ENCODE data around the gene KLC1.

The KLC1 gene

DNA sequence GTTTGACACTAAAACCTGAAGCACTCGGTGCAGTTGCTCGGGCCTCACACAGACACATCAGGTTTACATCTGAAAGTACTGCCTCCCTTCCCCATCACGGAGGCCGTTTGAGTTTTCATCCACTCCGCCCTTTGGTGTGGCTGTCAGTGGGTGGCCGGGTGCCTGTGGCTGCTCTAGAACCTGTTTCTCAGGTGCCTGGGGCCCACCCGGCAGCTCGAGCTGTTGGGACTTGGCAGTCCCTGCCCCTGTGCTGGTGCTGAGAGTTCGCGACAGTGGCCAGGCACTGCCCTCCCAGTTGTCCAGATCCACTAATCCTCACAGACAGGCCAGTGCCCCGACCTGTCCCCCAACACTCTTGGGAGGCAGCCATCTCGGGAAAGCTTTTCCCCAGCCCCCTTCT, 63.9 kb downstream of the KLC1 start:
- no peak for DNase-seq

DNA sequence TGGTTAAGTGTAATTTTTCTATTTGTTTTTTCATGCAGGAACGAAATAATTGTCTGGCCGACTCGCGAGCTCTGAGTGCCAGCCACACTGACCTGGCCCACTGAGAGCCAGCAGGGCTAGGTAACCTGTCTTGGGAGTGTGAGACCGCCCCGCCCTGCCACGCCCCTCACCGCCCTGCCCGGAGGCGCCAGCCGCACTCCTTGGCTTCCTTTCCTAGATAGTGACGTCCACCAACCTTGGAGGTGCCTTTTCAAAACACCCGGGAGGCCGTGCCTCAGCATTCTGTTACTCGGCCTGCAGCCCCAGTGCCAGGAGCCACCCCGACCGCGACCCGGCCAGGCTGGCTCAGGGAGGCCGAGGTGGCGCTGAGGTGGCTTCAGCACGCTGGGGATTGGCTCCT, 64.5 kb downstream of the KLC1 start:
- DNase-seq, result no peak

- no peak for DNase-seq
These were observed 65.6 kb downstream of the KLC1 start for GRCh38 chr14:103694572-103695026.

- DNase-seq, result no peak
These were observed 66.5 kb downstream of the KLC1 start for GRCh38 chr14:103695296-103696069.

GRCh38 chr14:103696070-103696402, 67.0 kb downstream of the KLC1 start:
- DNase-seq, result no peak

- DNase-seq, result no peak
These were observed 67.6 kb downstream of the KLC1 start for GRCh38 chr14:103696466-103697071.

DNA sequence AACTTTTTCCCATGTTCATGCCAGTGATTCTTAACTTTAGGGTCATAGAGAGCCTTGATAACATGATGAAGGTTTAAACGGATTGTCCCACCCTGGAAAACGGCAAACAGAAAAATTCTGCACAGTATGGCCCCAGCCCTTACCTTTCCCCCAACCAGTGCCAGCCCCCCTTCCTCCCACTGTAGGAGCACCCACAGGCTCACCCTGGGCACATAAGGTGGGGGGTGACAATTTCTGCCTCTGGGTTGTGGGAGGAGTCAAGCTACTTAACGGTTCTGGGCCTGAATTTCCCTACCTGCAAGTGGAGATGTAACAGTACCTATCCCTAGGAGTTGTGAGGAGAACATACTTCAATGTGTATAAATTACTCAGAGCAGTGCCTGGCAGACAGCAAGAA, 68.2 kb downstream of the KLC1 start:
- no peak for DNase-seq

DNA sequence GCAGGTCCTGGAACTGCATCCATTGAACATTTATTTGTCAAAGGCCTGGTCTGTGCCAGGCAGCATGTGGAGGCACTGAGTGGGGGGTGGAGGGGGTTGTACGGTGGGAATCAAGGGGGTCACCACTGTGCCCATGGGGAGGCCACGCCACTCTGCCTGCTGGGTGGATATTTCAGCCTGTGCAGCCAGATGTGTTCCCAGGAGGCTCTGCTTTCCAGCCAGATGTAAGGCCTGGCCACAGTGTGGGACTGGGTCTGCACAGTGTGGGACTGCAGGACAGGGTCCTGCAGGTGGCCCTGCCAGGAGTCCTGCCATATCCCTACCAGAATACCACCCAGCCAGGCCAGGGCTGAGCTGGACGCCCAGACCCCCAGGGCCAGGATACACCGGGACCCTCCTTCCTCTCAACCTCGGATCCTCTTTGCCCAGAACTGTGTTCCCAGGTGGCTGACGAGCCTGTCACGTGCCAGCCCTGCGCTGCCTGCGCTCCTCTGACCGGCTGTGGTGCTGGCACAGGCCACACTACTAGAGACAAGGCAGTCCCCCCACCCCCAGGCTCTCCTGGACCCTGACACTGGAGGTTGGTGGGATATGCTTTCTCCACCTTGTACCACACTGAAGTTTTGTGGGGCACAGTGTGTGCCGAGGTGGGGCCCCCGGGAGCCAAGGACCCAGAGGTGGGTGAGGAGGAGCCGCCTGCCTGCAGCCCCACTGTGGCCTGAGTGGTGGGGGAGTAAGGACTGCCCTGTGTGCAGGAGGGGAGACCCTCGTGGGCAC, 68.8 kb downstream of the KLC1 start:
- no peak for DNase-seq

DNA sequence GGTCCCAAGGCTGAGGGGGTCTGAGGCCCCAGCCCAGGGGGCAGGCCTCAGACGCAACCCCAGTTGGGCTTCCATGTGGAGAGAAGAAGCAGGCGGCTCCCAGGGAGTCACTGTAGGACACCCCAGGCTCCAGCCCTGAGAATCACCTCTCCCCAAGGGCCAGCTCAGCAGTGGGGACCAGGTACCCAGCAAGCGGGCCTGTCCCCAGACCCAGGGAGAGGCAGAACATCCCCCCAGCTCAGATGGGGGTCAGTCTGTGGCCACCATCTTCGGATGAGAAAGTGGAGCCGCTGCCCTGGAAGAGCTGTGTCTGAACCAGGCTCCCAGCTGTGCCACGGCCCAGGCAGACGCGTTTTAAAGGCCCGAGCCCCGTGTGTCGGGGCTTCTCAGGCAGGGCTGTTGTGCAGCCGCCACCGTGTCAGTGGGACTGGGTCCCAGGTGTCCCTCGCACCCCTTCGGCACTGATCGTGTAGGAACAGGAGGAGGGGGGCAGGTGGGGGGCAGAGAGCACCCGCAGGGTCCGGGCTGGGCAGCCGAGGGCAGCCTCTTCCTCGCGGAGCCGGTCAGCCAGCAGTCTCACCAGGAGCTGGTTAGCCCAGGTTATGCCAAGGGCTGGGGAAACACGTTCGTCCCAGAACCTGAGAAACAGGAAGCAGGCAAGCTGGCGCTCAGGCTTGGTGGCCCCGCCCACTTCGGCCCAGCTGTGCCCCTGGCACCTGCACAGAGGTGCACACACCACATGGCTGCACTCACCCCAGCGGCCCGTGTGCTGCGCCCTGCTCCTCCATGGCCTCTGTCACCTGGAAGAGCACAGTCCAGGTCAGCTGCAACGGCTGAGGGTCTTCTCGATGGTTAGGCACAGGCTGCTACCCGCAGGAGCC, 69.6 kb downstream of the KLC1 start:
- DNase-seq, result no peak

- no peak for DNase-seq
These were observed 70.2 kb downstream of the KLC1 start for GRCh38 chr14:103699261-103699661.

DNA sequence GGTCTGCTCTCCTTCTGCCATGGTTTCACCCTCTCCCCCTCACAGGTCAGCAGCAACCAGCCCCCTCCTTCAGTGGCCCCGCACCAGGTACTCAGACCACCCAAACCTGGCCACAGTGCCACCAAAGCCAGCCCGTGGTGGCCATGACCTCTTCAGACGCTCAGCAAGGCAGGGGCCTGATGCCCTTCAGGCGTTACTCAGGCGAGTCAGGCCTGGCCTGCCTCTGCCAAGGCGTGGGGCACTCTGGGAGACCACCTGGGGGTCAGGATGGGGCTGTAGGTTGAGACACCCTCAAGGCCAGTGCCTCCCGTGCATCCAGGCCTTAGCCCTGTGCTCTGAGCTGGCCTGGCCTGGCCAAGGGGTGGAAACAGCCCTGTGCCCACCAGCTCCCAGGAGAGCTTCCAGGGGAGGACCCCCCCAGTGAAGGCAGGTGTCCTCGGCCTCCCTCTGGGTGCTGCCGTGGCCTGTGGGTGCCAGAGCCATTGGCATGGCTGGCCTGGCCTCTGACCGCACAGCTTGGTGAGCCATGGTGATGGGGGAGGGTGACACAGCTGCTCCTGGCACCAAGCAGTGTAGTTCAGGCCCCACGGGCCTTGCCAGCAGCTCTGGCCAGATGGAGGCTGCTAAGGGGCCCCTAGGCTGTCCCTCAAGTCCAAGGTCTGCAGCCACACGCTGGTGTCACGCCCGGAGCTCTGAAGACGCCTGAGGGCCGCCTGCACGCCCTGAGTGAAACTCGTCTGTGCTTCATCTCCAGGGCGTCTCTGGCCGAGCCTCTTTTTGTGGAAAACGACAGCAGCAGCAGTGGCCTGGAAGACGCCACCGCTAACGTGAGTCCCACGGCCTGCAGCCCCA, 71.1 kb downstream of the KLC1 start:
- no peak for DNase-seq

- DNase-seq, result no peak
These were observed 71.9 kb downstream of the KLC1 start for GRCh38 chr14:103700753-103701490.

- DNase-seq, result no peak
These were observed 73.1 kb downstream of the KLC1 start for GRCh38 chr14:103702095-103702494.

GRCh38 chr14:103702497-103703432, 73.8 kb downstream of the KLC1 start:
- no peak for DNase-seq

DNA sequence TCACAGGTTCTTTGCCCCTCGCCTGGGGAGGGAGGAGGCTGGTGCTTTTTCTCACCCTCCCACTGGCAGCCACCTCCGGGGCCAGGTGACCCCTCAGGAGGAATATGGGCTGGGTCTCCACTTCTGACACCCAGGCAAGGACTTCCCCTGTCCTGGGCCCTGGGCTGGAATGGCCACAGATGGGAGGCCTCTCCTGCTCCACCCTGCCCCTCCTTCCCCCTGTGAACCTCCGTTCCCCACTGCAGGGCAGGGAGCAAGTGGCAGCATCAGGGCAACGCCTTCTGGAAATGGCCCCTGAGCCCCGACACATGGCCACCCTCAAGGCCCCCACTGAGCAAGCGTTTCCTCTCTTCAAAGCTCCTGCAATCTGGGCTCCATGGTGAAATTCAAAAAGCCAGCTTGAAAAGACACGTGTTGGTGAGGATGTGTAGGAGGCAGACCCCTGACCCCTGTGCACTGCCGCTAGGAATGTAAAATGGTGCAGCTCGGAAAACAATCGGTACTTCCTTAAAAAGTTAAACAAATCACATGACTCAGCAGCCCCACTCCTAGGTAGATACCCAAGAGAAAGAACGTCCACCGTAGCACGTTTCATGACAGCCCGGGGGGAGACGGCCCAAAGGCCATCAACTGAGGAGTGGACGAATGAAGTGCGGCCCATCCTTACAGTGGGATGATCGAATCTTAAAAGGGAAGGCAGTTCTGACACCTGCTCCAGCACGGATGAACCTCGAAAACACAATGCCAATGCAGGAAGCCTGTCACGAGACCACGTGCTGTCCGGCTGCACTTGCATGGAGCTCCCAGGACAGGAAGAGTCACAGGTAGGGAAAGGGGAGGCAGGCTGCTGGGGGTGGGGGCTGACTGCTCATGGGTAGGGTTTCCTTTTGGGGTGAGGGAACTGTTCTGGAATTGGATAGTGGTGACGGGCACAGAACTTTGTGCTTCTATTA, 74.7 kb downstream of the KLC1 start:
- no peak for DNase-seq

DNA sequence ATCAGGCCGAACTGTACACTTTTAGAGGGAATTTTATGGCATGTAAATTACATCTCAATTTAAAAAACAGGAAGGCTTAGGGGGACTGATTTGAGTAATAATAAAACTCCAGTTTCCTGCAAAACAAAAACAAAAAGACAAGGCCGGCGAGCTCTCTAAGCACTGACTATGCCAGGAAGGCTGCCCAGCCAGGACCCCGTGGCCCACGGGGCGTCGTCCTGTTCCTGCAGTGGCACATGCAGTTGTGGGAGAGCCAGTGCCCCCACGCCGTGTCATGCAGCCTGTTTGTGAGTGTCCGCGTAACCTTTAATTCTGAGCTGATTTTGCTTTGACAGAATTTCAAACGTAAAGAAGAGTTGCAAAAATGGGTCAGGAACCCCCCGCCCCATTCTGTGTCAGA, 75.7 kb downstream of the KLC1 start:
- DNase-seq, result no peak

DNA sequence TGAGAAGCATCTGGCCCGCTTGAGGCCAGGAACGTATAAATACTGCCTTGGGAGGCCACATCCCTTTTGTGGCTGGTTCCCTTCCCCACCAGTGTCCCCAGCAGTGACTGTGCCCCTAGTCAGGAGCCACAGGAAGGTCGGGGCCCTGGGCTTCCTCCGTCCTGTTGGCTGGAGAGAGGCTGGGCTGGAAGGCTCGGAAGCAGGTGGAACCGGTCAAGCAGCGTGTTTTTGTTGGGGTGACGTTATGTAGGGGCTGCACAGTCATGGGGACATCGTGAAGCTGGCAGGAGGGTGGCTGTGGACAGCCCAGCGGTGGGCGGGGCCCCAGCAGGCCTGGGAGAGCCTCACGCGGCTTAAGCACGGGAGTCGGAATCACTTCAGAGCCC, 76.1 kb downstream of the KLC1 start:
- no peak for DNase-seq

GRCh38 chr14:103705504-103706284, 76.7 kb downstream of the KLC1 start:
- no peak for DNase-seq

Data from SW 1271 (cell line).